ENCODE data around the gene UNC93A. TPM values are rescaled to one million over a fixed set of nuclear protein-coding genes. Genes with fewer than 3 reads are reported as not detected.

The UNC93A gene
- total RNA-seq, 1 donor from 2014 or later: not detected

- no peak for TF ChIP-seq CTCF (IDR thresholded peaks at IDR 0.05)
- H3K36me3 Mint-ChIP-seq (ENCODE audit: low read depth): peaks cover 3% of the 10 kb centered on the region
- no peaks in the 10 kb centered on the region for H3K9me3 Mint-ChIP-seq (ENCODE audit: low read depth)
- no peak for DNase-seq (ENCODE audit: low spot score)
- peaks cover 3% of the 10 kb centered on the region for H3K4me1 Mint-ChIP-seq (ENCODE audit: low read depth)
- H3K27ac Mint-ChIP-seq (ENCODE audit: unreplicated experiment): no peak overlapping the region
- H3K27me3 Mint-ChIP-seq (ENCODE audit: low read depth): peaks cover 12% of the 10 kb centered on the region
- H3K4me3 Mint-ChIP-seq (ENCODE audit: unreplicated experiment): no peak overlapping the region
These were observed 10.0 kb downstream of the UNC93A start for GRCh38 chr6:167300902-167301777.

- DNase-seq (ENCODE audit: low spot score): no peak
- peaks cover 3% of the 10 kb centered on the region for H3K36me3 Mint-ChIP-seq (ENCODE audit: low read depth)
- peaks cover 7% of the 10 kb centered on the region for H3K4me1 Mint-ChIP-seq (ENCODE audit: low read depth)
- no peak for TF ChIP-seq CTCF (IDR thresholded peaks at IDR 0.05)
- no peak overlapping the region for H3K4me3 Mint-ChIP-seq (ENCODE audit: unreplicated experiment)
- H3K27me3 Mint-ChIP-seq (ENCODE audit: low read depth): peaks cover 6% of the 10 kb centered on the region
- no peaks in the 10 kb centered on the region for H3K9me3 Mint-ChIP-seq (ENCODE audit: low read depth)
- no peak overlapping the region for H3K27ac Mint-ChIP-seq (ENCODE audit: unreplicated experiment)
These were observed 11.0 kb downstream of the UNC93A start for GRCh38 chr6:167302074-167302473.

- H3K9me3 Mint-ChIP-seq (ENCODE audit: low read depth): no peaks in the 10 kb centered on the region
- H3K4me3 Mint-ChIP-seq (ENCODE audit: unreplicated experiment): no peak overlapping the region
These were observed 11.7 kb downstream of the UNC93A start for GRCh38 chr6:167302796-167303195.

GRCh38 chr6:167303675-167304625 is 12.8 kb downstream of the UNC93A start:
- Mint-ChIP-seq H3K27ac (ENCODE audit: unreplicated experiment) (no peak overlapping the region), H3K9me3 (ENCODE audit: low read depth) (no peaks in the 10 kb centered on the region), H3K27me3 (ENCODE audit: low read depth) (no peaks in the 10 kb centered on the region), H3K4me3 (ENCODE audit: unreplicated experiment) (no peak overlapping the region), H3K4me1 (ENCODE audit: low read depth) (peaks cover 7% of the 10 kb centered on the region), H3K36me3 (ENCODE audit: low read depth) (no peaks in the 10 kb centered on the region)
- TF ChIP-seq CTCF (IDR thresholded peaks at IDR 0.05): no peak
- DNase-seq (ENCODE audit: low spot score): no peak

More at GRCh38 chr6:167302796-167303195, 11.7 kb downstream of the UNC93A start:
- Mint-ChIP-seq H3K4me1 (ENCODE audit: low read depth) (peaks cover 7% of the 10 kb centered on the region), H3K27ac (ENCODE audit: unreplicated experiment) (no peak overlapping the region), H3K27me3 (ENCODE audit: low read depth) (peaks cover 3% of the 10 kb centered on the region), H3K36me3 (ENCODE audit: low read depth) (peaks cover under 1% of the 10 kb centered on the region)
- TF ChIP-seq CTCF (IDR thresholded peaks at IDR 0.05): no peak
- no peak for DNase-seq (ENCODE audit: low spot score)

- H3K27ac Mint-ChIP-seq (ENCODE audit: unreplicated experiment): no peak overlapping the region
- no peak for DNase-seq (ENCODE audit: low spot score)
- H3K4me3 Mint-ChIP-seq (ENCODE audit: unreplicated experiment): no peak overlapping the region
- TF ChIP-seq CTCF (IDR thresholded peaks at IDR 0.05): no peak
- H3K36me3 Mint-ChIP-seq (ENCODE audit: low read depth): no peaks in the 10 kb centered on the region
- H3K4me1 Mint-ChIP-seq (ENCODE audit: low read depth): peaks cover 7% of the 10 kb centered on the region
- H3K27me3 Mint-ChIP-seq (ENCODE audit: low read depth): no peaks in the 10 kb centered on the region
- no peaks in the 10 kb centered on the region for H3K9me3 Mint-ChIP-seq (ENCODE audit: low read depth)
These were observed 13.8 kb downstream of the UNC93A start for GRCh38 chr6:167304912-167305311.

All from chondrocyte (in vitro differentiated cells).